Fibroblast of skin of abdomen (primary cell): ENCODE results near the gene CHRNB4.
A peak's percentile ranks its signal among the peaks of the same experiment; 100 is the strongest.

Experiments used
- DNase-seq: peaks from one replicate; pipeline ENCODE4 v3.0.0-alpha.2; 2013

The CHRNB4 gene

GRCh38 chr15:78667578-78668236 lies 26.7 kb upstream of the CHRNB4 start:
- no peak for DNase-seq

- DNase-seq = no peak
These were observed 25.0 kb upstream of the CHRNB4 start for GRCh38 chr15:78666010-78666409.

GRCh38 chr15:78663703-78664102 lies 22.7 kb upstream of the CHRNB4 start:
- DNase-seq = no peak

GRCh38 chr15:78662028-78662427 lies 21.0 kb upstream of the CHRNB4 start:
- no peak for DNase-seq

GRCh38 chr15:78661001-78661400 lies 20.0 kb upstream of the CHRNB4 start:
- DNase-seq = no peak

GRCh38 chr15:78660584-78660983 lies 19.6 kb upstream of the CHRNB4 start:
- no peak for DNase-seq

DNA sequence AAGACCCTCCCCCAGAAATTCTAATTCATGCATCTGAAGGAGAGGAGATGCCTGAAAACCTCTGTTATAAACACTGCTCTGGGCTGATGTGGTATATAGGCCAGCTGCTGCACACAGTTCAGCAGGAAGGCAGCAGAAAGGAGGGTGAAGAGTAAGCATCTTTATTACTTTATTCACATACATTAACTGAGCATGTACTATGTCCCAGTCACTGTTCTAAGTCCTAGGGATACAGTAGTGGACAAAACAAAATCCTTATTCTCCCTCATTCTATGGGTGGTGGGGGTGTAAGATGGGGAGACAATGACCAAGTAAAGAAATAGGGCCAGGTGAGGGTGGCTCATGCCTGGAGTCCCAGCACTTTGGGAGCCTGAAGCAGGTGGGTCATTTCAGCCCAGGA lies 17.8 kb upstream of the CHRNB4 start:
- DNase-seq = no peak

- DNase-seq = no peak
These were observed 13.3 kb upstream of the CHRNB4 start for GRCh38 chr15:78654272-78654671.

GRCh38 chr15:78651930-78652615 lies 11.1 kb upstream of the CHRNB4 start:
- no peak for DNase-seq

- DNase-seq = no peak
These were observed 10.0 kb upstream of the CHRNB4 start for GRCh38 chr15:78651007-78651406.

GRCh38 chr15:78650022-78650421 lies 9.0 kb upstream of the CHRNB4 start:
- DNase-seq = no peak

DNA sequence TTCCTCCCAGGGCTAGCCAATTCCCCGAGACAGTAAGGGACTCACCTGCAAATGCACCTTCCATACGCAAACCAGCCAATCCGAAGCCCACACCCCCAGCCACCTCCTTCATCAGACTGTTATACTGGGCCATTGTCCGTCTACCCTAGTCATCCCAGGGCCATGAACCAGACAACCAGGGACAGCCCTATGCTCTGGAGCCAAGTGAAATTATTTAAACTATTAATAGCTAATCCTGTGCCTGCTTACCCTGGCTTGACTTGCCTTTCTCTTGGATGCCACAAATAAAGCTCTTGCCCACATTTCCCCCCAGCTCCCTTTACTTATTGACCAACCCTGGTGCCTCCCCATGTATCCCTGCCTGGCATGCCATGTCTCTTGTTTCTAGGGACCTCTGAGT lies 4.0 kb upstream of the CHRNB4 start:
- no peak for DNase-seq

GRCh38 chr15:78642331-78642730 lies 1.3 kb upstream of the CHRNB4 start:
- no peak for DNase-seq

DNA sequence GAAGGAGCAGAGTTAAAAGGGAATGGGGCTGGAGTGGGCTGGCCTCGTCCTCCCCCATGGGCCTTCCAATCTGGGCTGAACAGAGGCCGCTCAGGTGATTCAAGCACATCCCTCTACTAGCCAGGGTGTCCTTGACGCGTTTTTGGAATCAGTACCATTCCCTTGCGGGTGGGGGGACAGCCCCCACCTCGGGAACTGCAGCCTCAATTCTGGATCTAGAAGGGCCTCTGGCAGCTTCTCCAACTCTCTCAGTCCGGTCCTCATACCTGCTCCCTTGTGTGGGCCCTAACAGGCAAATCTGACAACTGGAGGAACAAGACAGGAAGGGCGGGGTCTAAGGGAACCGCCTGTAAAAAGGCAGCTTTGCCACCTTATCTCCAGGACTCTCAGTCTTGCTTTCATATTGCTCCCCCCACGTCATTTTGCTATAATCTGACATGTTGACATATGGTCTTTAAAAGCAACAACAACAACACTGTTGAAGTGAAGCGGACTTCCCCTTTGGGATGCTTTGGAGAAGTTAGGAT lies 802 bp upstream of the CHRNB4 start:
- DNase-seq = no peak

GRCh38 chr15:78640527-78641101 lies 396 bp downstream of the CHRNB4 start:
- no peak for DNase-seq

DNA sequence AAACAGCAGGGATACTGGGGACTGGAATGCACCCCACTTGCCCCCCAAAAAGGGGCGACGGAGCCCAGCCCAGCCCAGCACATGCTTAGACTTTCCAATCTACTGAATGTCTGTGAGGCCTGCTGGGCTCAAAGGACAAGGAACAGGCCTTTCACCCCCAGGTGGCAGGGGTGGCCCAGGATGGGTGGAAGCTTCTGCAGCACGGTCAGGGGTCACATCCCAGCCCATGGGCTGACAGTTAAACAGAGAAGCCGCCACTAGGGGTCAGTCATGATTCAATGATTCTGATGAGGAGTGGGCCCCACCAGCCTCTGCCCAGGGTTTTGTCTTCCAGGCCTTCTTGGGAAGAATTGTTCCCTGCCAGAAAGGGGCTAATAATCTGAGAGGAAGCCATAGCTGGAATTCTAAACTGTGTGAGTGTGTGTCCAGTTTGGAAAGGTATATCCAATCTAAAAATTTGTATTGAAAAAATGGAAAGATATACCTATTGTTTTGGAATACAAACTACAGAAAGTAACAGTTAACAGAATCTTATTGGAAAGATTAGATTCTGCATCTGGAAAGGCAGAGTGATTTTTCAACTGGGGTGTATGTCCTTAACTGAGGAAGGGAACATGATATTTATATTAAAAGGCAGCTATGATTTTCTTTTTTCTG lies 2.2 kb downstream of the CHRNB4 start:
- peak; percentile 16 for DNase-seq

DNA sequence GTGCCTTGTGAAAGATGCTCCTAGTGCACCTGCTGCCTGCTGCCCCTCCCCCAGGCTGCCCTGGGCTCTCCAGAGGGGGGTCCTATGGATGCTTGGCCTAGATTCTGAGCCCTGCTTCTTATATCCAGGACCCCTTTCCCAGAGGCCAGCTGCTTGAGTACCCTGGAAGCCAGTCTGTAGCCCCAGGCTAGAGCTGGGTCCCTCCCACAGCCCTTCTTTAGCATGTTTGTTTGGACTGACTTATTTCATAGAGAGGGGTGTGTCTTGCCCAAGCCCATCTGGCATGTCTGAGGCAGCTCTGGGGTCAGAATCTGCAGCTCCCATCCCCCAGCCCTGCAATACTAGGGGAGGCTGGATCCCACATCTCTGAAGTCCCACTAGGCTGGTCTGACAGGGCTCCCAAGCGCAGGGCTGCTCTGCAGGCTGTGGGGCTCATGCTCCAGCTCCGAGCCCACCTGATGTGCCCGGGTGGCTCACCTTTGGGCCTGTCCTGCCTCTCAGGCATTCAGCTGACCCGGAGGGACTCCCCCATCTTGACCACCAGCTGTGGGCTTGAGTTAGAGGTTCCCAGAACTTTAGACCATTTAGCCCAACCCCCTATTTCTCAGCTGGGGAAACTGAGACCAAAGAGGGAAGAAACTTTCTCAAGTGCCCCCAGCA lies 3.1 kb downstream of the CHRNB4 start:
- DNase-seq = no peak

DNA sequence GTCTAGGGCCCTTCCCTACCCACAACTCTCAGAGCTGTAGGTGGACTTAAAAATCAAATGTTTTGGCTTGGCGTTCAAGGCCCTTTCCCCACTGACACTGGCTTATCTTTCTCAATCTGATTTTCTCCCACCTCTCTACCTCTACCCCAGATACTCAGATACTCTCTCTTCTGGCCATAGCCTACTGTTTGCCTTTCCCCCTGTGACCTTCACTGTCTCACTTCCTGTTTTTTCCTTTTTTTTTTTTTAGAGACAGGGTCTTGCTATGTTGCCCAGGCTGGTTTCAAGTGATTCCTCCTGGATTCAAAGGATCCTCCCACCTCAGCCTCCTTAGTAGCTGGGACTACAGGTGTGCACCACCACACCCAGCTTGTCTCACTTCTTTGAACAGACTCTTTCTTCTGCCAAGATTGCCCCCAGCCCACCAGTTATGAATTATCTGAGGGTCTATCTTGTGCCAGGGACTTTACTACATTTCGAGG lies 4.6 kb downstream of the CHRNB4 start:
- no peak for DNase-seq

GRCh38 chr15:78635346-78635745 lies 5.7 kb downstream of the CHRNB4 start:
- no peak for DNase-seq

GRCh38 chr15:78634210-78635145 lies 6.5 kb downstream of the CHRNB4 start:
- DNase-seq = no peak

DNA sequence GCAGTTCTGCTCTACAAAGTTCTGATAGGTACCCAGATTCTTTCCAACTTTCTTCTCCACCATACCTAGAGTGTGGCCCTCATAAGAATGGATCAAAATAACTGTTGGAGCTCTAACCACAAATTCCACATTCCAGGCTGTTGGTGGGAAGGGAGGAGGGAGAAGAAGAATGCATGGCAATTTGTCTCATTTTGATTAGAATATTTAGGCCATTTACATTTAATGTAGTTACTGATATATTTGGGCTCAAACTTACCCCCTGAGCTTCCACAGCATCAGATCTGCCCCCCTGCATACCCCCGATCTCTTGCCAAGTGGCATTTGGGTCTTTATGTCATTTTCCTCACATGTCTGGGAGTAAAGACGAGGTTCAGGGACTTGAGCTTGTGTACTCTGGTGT lies 7.7 kb downstream of the CHRNB4 start:
- DNase-seq = no peak
